Measurements from ENCODE around the gene PTPN4. TPM values are rescaled to one million over a fixed set of nuclear protein-coding genes. Genes with fewer than 3 reads are reported as not detected.

Gene PTPN4
- total and polyA plus RNA-seq, 2 of the 13 experiments (the other 11 are each of a cell fraction or from before 2014, with no cell fraction given) = 20.3 to 34.6 TPM

DNA sequence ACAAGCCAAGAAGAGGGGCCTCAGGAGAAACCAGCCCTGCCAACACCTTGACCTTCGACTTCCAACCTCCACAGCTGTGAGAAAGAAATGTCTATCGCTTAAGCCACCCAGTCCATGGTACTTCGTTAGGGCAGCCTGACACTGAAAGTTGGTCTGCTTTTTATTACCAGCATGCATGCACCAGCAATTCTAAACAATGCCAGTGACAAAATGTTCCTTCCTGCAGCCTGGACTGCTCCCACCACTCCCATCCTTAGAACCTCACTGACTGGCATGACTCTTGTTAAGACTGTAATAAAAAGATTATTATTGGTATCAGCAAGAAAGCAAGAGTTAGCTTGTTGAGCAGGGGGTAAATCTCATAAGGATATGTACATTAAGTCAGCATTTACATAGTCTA lies 47.2 kb upstream of the PTPN4 start:
- Histone ChIP-seq H3K79me2 (ENCODE audit: insufficient read depth, low read length) (no peaks in the 10 kb centered on the region), H3K27me3 (ENCODE audit: control insufficient read depth in 1 of 2, insufficient read depth in 2 of 2, low read length in 2 of 2) (peaks cover 9 to 53% of the 10 kb centered on the region in 2 experiments; a peak in 4 of 5 replicates), H4K20me1 (ENCODE audit: insufficient read depth, low read length) (no peaks in the 10 kb centered on the region), H3K27ac (ENCODE audit: extremely low read length, insufficient read depth, low read length) (no peak overlapping the region), H3K4me3 (replicated peaks in 1 of 3; ENCODE audit: insufficient read depth in 1 of 3, low read depth in 2 of 3, low read length in 3 of 3) (no peak overlapping the region), H3K36me3 (replicated peaks in 1 of 2; ENCODE audit: control insufficient read depth in 1 of 2, insufficient read depth in 2 of 2, low read length in 2 of 2) (no peaks in the 10 kb centered on the region), H2AFZ (ENCODE audit: low read length) (no peak overlapping the region), H3K9me3 (ENCODE audit: low read length) (no peaks in the 10 kb centered on the region), H3K4me2 (ENCODE audit: low read depth, low read length) (no peak overlapping the region), H3K4me1 (ENCODE audit: insufficient read depth, low read length) (peaks cover 31% of the 10 kb centered on the region), H3K9ac (ENCODE audit: insufficient read depth, low read depth, low read length) (no peak overlapping the region)
- in situ Hi-C loops (cut with HindIII; ENCODE audit: extremely low pct_ligation_motif_present, low pct_unique_long_range_greater_than_20kb) (no loop called here), intact Hi-C loops (cut with micrococcal nuclease; ENCODE audit: unreplicated experiment) (no loop called here)
- POLR2A ChIA-PET = no interaction called here
- TF ChIP-seq GPBP1L1 (CRISPR knock-in tag; IDR thresholded peaks at IDR 0.05) (no peak), SP2 (CRISPR knock-in tag; IDR thresholded peaks at IDR 0.05) (no peak), TRIM24 (CRISPR knock-in tag; IDR thresholded peaks at IDR 0.05) (no peak), FOXA3 (CRISPR knock-in tag; IDR thresholded peaks at IDR 0.05) (no peak), ZNF558 (CRISPR knock-in tag; IDR thresholded peaks at IDR 0.05; ENCODE audit: borderline replicate concordance) (no peak), CSRNP1 (CRISPR knock-in tag; IDR thresholded peaks at IDR 0.05) (no peak), ZNF605 (CRISPR knock-in tag; IDR thresholded peaks at IDR 0.05) (no peak), ZZZ3 (CRISPR knock-in tag; IDR thresholded peaks at IDR 0.05; ENCODE audit: borderline replicate concordance) (no peak), JDP2 (CRISPR knock-in tag; IDR thresholded peaks at IDR 0.05; ENCODE audit: borderline replicate concordance) (no peak), GZF1 (CRISPR knock-in tag; IDR thresholded peaks at IDR 0.05) (no peak)
- TF ChIP-seq, protein P1, sequence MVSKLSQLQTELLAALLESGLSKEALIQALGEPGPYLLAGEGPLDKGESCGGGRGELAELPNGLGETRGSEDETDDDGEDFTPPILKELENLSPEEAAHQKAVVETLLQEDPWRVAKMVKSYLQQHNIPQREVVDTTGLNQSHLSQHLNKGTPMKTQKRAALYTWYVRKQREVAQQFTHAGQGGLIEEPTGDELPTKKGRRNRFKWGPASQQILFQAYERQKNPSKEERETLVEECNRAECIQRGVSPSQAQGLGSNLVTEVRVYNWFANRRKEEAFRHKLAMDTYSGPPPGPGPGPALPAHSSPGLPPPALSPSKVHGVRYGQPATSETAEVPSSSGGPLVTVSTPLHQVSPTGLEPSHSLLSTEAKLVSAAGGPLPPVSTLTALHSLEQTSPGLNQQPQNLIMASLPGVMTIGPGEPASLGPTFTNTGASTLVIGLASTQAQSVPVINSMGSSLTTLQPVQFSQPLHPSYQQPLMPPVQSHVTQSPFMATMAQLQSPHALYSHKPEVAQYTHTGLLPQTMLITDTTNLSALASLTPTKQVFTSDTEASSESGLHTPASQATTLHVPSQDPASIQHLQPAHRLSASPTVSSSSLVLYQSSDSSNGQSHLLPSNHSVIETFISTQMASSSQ (IDR thresholded peaks at IDR 0.05; ENCODE audit: low read depth) = no peak
- TF ChIP-seq, protein P1 (CRISPR knock-in tag; IDR thresholded peaks at IDR 0.05; ENCODE audit: borderline replicate concordance) = no peak
- BruUV-seq (replicated peaks) = no TSS peak
- DNase-seq (ENCODE audit: low spot score) (no peak), FAIRE-seq (no peak), ATAC-seq (no peak)
- 55% methylated on average over 3 of the region's 3 CpGs for WGBS (ENCODE audit: low lambda C conversion rate)
- CTCF ChIA-PET (ENCODE audit: low intra/inter-chr PET ratio, low total read pairs) = no interaction called here

Measured in HepG2 (cell line).